WTC11 (cell line): Measurements from ENCODE around the gene ALDH8A1. TPM values are rescaled to one million over a fixed set of nuclear protein-coding genes. Genes with fewer than 3 reads are reported as not detected.

ENCODE experiments used
- ATAC-seq: fragments of 200-7000 bp; cut with Tn5 transposase; 2 replicates; pipeline ENCODE4 v1.10.0; 2021; ENCODE audit warnings: mild to moderate bottlenecking, moderate library complexity
- CTCF ChIA-PET: fragments of 300-600 bp; sonication (Branson Sonifier 250); formaldehyde crosslinking; loops from one replicate; lab custom pipeline; 2021; ENCODE audit warnings: antibody characterized with exemption; lab: Charles Lee
- POLR2A ChIA-PET: fragments of 350-600 bp; sonication (Branson Sonifier 250); formaldehyde crosslinking; loops from one replicate; lab custom pipeline; 2021; ENCODE audit warnings: antibody characterized with exemption; lab: Charles Lee
- DNase-seq: peaks from one replicate; pipeline ENCODE4 v3.0.0; 2021; ENCODE audit warnings: low spot score
- H3K27ac Mint-ChIP-seq: 2 replicates; pipeline ENCODE4 v1.8.0; 2021; ENCODE audit warnings: mixed read lengths
- H3K27me3 Mint-ChIP-seq: 2 replicates; pipeline ENCODE4 v1.8.0; 2021; ENCODE audit warnings: low read depth, mild to moderate bottlenecking, moderate library complexity, mixed read lengths
- H3K36me3 Mint-ChIP-seq: 2 replicates; pipeline ENCODE4 v1.8.0; 2021; ENCODE audit warnings: mixed read lengths
- H3K4me1 Mint-ChIP-seq: 2 replicates; pipeline ENCODE4 v1.8.0; 2022; ENCODE audit warnings: mixed read lengths
- H3K4me3 Mint-ChIP-seq: 2 replicates; pipeline ENCODE4 v1.8.0; 2021; ENCODE audit warnings: mild to moderate bottlenecking, moderate library complexity, mixed read lengths
- H3K9me3 Mint-ChIP-seq: 2 replicates; pipeline ENCODE4 v1.8.0; 2021; ENCODE audit warnings: mixed read lengths
- AR ChIP-seq: fragments of 250-450 bp; sonication (Bioruptor Pico); IDR thresholded peaks from 2 replicates; pipeline ENCODE4 v1.9.0; 2021; ENCODE audit warnings: mild to moderate bottlenecking
- E2F1 ChIP-seq: sonication (generic); formaldehyde crosslinking; IDR thresholded peaks from 2 replicates; pipeline ENCODE4 v1.8.0; 2022; ENCODE audit warnings: mild to moderate bottlenecking, missing genetic modification reagents
- ELF4 ChIP-seq: sonication (generic); formaldehyde crosslinking; IDR thresholded peaks from 2 replicates; pipeline ENCODE4 v1.8.1; 2022; ENCODE audit warnings: low read depth, mild to moderate bottlenecking, moderate library complexity, missing genetic modification reagents
- ERG ChIP-seq: fragments of 250-450 bp; sonication (Bioruptor Pico); IDR thresholded peaks from 2 replicates; pipeline ENCODE4 v1.8.0; 2021; ENCODE audit warnings: mild to moderate bottlenecking
- FOXK1 ChIP-seq: sonication (generic); formaldehyde crosslinking; IDR thresholded peaks from 2 replicates; pipeline ENCODE4 v1.8.0; 2022; ENCODE audit warnings: mild to moderate bottlenecking, moderate library complexity, missing genetic modification reagents
- GTF2I ChIP-seq: fragments of 250-450 bp; sonication (Bioruptor Pico); conservative IDR thresholded peaks from 2 replicates; pipeline ENCODE4 v1.4.0; 2021; ENCODE audit warnings: mild to moderate bottlenecking
- HMGA2 ChIP-seq: fragments of 250-450 bp; sonication (Bioruptor Pico); IDR thresholded peaks from 2 replicates; pipeline ENCODE4 v1.4.0; 2021; ENCODE audit warnings: mild to moderate bottlenecking, moderate library complexity
- RELA ChIP-seq: sonication (generic); formaldehyde crosslinking; IDR thresholded peaks from 2 replicates; pipeline ENCODE4 v1.8.1; 2022; ENCODE audit warnings: missing genetic modification reagents, mild to moderate bottlenecking, borderline replicate concordance
- SMAD3 ChIP-seq: sonication (generic); formaldehyde crosslinking; IDR thresholded peaks from 2 replicates; pipeline ENCODE4 v1.8.0; 2022; ENCODE audit warnings: missing genetic modification reagents, mild to moderate bottlenecking, borderline replicate concordance
- TP53 ChIP-seq: sonication (generic); formaldehyde crosslinking; IDR thresholded peaks from 2 replicates; pipeline ENCODE4 v1.8.1; 2023; ENCODE audit warnings: mild to moderate bottlenecking, missing genetic modification reagents
- ZBTB43 ChIP-seq: sonication (generic); formaldehyde crosslinking; IDR thresholded peaks from 2 replicates; pipeline ENCODE4 v1.8.1; 2023; ENCODE audit warnings: mild to moderate bottlenecking, missing genetic modification reagents
- ZNF121 ChIP-seq: sonication (generic); formaldehyde crosslinking; IDR thresholded peaks from 2 replicates; pipeline ENCODE4 v1.8.0; 2023; ENCODE audit warnings: missing genetic modification reagents
- ZNF263 ChIP-seq: sonication (generic); formaldehyde crosslinking; IDR thresholded peaks from 2 replicates; pipeline ENCODE4 v1.8.1; 2022; ENCODE audit warnings: low read depth, mild to moderate bottlenecking, moderate library complexity, missing genetic modification reagents
- ZNF281 ChIP-seq: sonication (generic); formaldehyde crosslinking; IDR thresholded peaks from 2 replicates; pipeline ENCODE4 v1.8.0; 2023; ENCODE audit warnings: mild to moderate bottlenecking, missing genetic modification reagents
- ZNF396 ChIP-seq: fragments of 250-450 bp; sonication (Bioruptor Pico); IDR thresholded peaks from 2 replicates; pipeline ENCODE4 v1.8.0; 2021; ENCODE audit warnings: mild to moderate bottlenecking, moderate library complexity, borderline replicate concordance
- ZNF416 ChIP-seq: fragments of 250-450 bp; sonication (Bioruptor Pico); IDR thresholded peaks from 2 replicates; pipeline ENCODE4 v1.9.0; 2021; ENCODE audit warnings: mild to moderate bottlenecking, inconsistent platforms
- total RNA-seq: library from RNA; stranded (reverse); gene quantifications from 3 replicates; pipeline ENCODE4 v1.2.3, GENCODE V29; 2021

ALDH8A1 gene
- total RNA-seq, 1 experiment from 2014 or later = 0.17 TPM

GRCh38 chr6:134873500-134874388, 76.2 kb downstream of the ALDH8A1 start:
- Mint-ChIP-seq H3K27ac (no peak overlapping the region), H3K27me3 (no peaks in the 10 kb centered on the region; the same call in 1 of the 2 replicates), H3K9me3 (peaks cover 26% of the 10 kb centered on the region), H3K4me1 (peaks cover 13% of the 10 kb centered on the region), H3K4me3 (no peak overlapping the region), H3K36me3 (peaks cover 13% of the 10 kb centered on the region)
- DNase-seq = no peak
- no peak for TF ChIP-seq ZNF416 (CRISPR knock-in tag)
- no peak for TF ChIP-seq FOXK1
- no peak for TF ChIP-seq TP53
- no peak for TF ChIP-seq ERG (CRISPR knock-in tag)
- TF ChIP-seq ZNF396 (CRISPR knock-in tag) = no peak
- TF ChIP-seq AR = no peak
- TF ChIP-seq ZBTB43 = no peak
- no peak for TF ChIP-seq E2F1
- TF ChIP-seq ZNF263 (CRISPR knock-in tag) = no peak
- POLR2A ChIA-PET = no interaction called here
- ATAC-seq = no peak
- CTCF ChIA-PET = interaction anchor here (0.9 to 1.1 kb wide), 2 partner anchors 8 to 51 kb away, joined by 3 read pairs; no protein-coding TSS in a partner anchor

GRCh38 chr6:134870677-134871498, 79.0 kb downstream of the ALDH8A1 start:
- no peak overlapping the region for H3K27ac Mint-ChIP-seq
- H3K4me1 Mint-ChIP-seq = peaks cover 13% of the 10 kb centered on the region
- peaks cover 21% of the 10 kb centered on the region for H3K9me3 Mint-ChIP-seq
- ChIA-PET POLR2A (no interaction called here), CTCF (interaction anchor here (1.3 to 2.0 kb wide), 2 partner anchors 12 to 70 kb away, joined by 3 to 5 read pairs; no protein-coding TSS in a partner anchor)
- no peak overlapping the region for H3K4me3 Mint-ChIP-seq
- ATAC-seq (no peak; the same call in 1 of the 2 replicates), DNase-seq (no peak)
- peaks cover 13% of the 10 kb centered on the region for H3K36me3 Mint-ChIP-seq
- H3K27me3 Mint-ChIP-seq = no peaks in the 10 kb centered on the region; the same call in 1 of the 2 replicates
- TF ChIP-seq HMGA2 (CRISPR knock-in tag) (no peak), RELA (CRISPR knock-in tag) (no peak), ELF4 (CRISPR knock-in tag) (no peak), E2F1 (no peak), ZNF121 (no peak), SMAD3 (no peak), ZNF281 (CRISPR knock-in tag) (no peak), GTF2I (CRISPR knock-in tag) (no peak), AR (no peak)
